Measurements from ENCODE around the gene MSS51.

DNA sequence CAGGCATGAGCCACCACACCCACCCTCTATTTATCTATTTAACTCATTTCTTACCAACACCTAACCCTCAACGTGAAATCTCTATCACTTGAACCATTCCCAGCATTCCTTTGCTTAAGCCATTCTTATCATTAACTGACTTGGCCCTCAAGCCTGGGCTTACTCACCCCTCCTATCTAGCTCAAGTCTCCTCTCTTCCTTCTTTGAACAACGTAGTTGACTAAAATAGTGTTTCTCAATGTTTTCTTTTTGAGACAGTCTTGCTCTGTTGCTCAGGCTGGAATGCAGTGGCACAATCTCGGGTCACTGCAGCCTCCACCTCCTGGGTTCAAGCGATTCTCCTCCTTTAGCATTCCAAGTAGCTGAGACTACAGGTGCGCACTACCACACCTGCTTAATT lies 26.5 kb downstream of the MSS51 start:
- TF ChIP-seq POLR2AphosphoS5 (IDR thresholded peaks at IDR 0.05) (no peak), EP300 (IDR thresholded peaks at IDR 0.05) (no peak)
- TF ChIP-seq, protein P1, sequence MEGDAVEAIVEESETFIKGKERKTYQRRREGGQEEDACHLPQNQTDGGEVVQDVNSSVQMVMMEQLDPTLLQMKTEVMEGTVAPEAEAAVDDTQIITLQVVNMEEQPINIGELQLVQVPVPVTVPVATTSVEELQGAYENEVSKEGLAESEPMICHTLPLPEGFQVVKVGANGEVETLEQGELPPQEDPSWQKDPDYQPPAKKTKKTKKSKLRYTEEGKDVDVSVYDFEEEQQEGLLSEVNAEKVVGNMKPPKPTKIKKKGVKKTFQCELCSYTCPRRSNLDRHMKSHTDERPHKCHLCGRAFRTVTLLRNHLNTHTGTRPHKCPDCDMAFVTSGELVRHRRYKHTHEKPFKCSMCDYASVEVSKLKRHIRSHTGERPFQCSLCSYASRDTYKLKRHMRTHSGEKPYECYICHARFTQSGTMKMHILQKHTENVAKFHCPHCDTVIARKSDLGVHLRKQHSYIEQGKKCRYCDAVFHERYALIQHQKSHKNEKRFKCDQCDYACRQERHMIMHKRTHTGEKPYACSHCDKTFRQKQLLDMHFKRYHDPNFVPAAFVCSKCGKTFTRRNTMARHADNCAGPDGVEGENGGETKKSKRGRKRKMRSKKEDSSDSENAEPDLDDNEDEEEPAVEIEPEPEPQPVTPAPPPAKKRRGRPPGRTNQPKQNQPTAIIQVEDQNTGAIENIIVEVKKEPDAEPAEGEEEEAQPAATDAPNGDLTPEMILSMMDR (IDR thresholded peaks at IDR 0.05): no peak

Measured in sigmoid colon (tissue), 4 donors.